22Rv1 (cell line): ENCODE measurements around the gene AOPEP.

Source experiments
- H3K27ac ChIP-seq: fragments of 450-650 bp; 2 replicates; pipeline ENCODE4 v1.5.1; 2017
- ZFX ChIP-seq: fragments of 450-650 bp; IDR thresholded peaks from 2 replicates; pipeline ENCODE4 v1.6.1; 2017; ENCODE audit warnings: antibody characterized with exemption, borderline replicate concordance
- TF ChIP-seq, protein P1 (sequence below): fragments of 450-650 bp; IDR thresholded peaks from 2 replicates; pipeline ENCODE4 v1.5.1; 2017; ENCODE audit warnings: mild to moderate bottlenecking

AOPEP gene

DNA sequence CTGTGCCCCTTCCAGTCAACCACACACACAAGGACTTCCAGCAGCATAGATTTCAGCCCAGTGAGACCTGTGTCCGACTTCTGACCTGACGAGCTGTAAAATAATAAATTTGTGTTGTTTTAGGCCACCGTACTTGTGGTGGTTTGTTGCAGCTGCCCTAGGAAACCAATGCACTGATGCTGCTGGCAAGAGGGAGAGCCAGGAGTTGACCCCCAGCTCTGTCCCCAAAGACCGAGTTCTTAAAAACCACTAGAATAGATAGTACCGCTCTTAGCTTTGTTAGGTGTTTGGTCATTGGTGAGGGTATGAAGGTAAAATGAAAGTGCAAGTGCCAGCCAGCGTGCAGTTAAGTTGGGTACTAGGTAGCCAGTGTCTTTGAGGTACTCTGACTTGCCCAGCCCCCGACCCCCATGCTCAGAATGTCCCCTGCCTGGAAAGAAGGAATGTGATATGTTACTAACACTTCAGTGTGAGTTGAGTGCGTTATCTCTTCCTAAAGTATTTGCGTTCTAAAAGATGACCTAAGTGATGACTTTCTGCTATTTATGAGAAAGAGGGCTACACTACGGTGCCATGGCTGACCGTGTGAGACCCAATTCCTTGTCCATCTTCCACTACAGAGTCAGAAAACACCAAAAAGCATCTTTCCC, 185.6 kb downstream of the AOPEP start:
- peak overlapping the region; percentile 93 for H3K27ac ChIP-seq
- TF ChIP-seq, protein P1, sequence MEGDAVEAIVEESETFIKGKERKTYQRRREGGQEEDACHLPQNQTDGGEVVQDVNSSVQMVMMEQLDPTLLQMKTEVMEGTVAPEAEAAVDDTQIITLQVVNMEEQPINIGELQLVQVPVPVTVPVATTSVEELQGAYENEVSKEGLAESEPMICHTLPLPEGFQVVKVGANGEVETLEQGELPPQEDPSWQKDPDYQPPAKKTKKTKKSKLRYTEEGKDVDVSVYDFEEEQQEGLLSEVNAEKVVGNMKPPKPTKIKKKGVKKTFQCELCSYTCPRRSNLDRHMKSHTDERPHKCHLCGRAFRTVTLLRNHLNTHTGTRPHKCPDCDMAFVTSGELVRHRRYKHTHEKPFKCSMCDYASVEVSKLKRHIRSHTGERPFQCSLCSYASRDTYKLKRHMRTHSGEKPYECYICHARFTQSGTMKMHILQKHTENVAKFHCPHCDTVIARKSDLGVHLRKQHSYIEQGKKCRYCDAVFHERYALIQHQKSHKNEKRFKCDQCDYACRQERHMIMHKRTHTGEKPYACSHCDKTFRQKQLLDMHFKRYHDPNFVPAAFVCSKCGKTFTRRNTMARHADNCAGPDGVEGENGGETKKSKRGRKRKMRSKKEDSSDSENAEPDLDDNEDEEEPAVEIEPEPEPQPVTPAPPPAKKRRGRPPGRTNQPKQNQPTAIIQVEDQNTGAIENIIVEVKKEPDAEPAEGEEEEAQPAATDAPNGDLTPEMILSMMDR: no peak
- no peak for TF ChIP-seq ZFX

DNA sequence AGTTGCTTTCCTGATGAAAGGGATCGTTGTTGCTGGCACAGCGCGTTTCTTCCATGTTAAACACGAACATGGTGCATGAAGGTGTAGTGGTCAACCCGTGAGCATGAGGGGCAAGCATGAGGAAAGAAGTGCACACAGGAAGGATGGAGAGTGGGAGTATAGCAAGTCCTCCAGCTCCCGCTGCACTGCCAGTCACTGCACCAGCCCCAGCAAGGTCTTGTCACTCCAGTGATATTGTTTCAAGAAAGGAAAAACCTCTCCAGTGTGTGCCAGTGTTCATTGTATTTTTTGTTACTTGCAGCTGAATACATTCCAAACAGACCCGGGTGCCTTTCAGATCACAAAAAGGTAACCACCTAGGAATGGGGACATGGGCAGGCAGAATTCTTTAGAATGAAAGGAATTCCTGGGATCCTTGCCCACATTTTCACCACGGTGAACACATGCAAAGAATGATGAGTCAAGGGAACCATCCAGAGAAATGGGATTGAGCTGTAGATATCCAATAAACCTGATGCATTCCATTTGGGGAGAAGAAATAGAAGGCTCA, 186.3 kb downstream of the AOPEP start:
- TF ChIP-seq, protein P1: no peak
- TF ChIP-seq ZFX: no peak
- H3K27ac ChIP-seq: peak overlapping the region; percentile 93

DNA sequence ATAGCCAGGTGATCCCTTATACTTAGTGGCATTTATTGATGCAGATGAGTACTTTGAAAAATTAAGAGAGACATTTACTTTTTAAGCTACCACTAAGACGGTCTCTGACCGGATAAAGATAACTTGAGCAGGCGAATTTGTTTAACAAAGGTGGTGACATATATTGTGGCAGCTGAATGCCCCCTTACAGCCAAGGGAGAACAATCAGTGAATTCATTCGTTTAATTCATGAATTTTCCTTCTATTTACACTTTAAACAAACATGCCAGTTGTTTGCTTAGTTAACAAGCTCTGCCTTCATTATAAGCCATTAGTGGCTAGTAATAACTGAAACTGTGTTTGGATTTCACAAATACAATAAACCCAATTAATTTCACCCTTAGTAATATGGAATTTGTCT, 187.1 kb downstream of the AOPEP start:
- TF ChIP-seq ZFX: no peak
- TF ChIP-seq, protein P1: no peak
- H3K27ac ChIP-seq: peak overlapping the region; percentile 93

DNA sequence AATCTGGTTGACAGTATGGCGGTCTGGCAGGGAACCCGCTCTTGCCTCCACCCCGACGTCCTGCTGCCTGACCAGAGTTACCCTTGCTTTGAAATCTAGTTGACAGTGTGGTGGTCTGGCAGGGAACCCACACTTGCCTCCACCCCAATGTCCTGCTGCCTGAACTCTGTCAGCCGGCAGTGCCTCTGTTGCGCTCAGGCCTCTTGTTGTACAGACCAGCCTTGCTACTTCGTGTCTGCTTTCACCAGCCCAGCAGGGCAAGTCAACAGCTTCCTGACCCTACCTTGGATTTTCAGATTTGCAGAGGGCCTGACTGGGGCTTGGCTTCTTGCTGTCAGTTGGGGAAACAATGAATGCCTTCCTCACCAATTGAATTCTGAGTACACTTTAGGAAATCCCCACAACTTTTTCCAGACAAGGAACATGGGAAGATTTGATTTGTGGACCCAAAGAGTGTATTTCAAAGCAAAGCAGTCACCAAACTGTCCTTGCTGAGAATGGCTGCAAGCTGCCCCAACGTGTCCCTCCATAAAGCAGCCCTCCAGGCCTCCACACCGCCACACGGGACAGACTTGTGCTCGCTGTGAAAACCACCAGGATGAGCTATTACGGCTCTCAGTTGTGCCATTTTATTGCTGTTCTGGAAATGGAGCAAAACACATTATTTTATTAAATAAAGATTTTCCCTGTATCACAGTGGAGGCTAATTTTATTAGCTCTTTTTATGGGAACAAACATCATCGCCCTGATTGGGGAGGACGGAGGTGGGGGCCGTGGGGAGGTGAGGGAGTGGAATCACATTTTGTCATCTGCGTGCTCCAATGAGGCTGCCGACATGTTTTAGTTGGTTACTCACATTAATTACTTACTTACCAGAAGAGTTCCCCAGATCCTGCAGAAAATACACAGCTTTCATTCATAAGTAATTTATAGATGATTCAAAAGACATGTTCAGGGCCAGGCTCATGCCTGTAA, 189.3 kb downstream of the AOPEP start:
- peak overlapping the region; percentile 93 for H3K27ac ChIP-seq
- TF ChIP-seq ZFX: no peak
- TF ChIP-seq, protein P1: no peak

DNA sequence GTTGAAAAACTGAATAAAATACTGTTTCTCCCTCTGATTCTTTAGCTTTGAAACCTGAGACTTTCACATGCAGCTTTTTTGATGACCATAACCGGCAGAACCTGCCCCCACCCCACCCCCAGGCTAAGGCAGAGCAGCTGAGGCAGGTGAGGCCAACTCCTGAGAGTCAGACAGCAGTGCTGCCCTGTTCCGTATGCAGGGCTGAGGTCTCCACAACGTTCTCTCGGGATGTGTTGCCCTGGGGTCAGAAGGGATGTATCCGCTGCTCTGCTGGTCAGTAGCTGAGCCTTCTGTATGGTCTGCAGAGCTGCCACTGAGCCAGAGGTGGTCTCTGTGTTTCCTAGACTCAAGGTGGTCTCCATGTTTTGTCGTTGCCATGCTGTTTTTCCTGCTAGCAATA, 190.5 kb downstream of the AOPEP start:
- peak overlapping the region; percentile 93 for H3K27ac ChIP-seq
- no peak for TF ChIP-seq ZFX
- TF ChIP-seq, protein P1: no peak

DNA sequence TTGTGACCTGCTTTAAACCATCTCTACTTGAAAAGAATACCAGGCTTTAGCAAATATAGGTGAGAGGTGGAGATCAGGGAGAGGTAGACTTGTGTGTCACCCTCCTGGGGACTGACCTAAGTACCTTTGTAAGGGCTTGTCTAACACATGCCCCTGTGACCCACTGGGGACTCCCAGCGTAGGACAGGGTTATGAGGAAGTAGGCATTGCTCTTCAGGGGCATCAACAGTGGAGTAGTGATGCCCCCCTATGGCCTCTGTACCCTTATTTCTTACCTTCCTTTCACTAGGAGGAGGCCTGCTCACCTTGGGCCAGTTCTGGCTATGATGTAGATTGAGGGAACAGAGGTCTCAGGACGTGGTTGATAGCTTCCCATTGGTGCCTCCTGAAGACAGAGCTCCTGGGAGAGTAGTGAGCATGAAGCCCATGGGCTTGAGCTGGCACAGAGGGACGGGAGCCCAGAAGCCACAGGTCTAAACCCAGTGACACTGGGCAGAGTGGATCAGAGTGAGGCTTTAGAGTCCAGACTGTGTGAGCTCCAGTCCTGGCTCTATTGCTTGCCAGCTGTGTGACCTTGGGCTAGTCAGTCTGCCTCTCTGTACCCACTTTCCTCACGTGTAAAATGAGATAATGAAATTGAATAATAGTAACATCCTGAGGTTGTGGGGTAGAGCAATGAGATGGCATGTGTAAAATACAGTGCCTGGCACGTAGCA, 191.7 kb downstream of the AOPEP start:
- TF ChIP-seq, protein P1: no peak
- no peak for TF ChIP-seq ZFX

More for the DNA sequence above, 191.7 kb downstream of the AOPEP start:
- H3K27ac ChIP-seq: peak overlapping the region; percentile 93
